Spleen (tissue), 11 donors: Measurements from ENCODE around the gene H1-8. TPM values are rescaled to one million over a fixed set of nuclear protein-coding genes. Genes with fewer than 3 reads are reported as not detected.
A peak's percentile ranks its signal among the peaks of the same experiment; 100 is the strongest.

Source experiments
- DNase-seq: peaks from one replicate; pipeline ENCODE4 v3.0.0-alpha.2; 2020
- H3K27ac ChIP-seq, 8 donors: fragments of 200-600 bp; sonication (generic) in 7 of 8; 1 replicate in 4 of 8; 2 replicates in 4 of 8; pipeline versions ENCODE4 v1.5.0 to v1.8.0; 2016 to 2021; ENCODE audit warnings: inconsistent platforms in 4 of 8, mild to moderate bottlenecking in 4 of 8, moderate library complexity in 1 of 8
- H3K27me3 ChIP-seq, 7 donors: fragments of 200-600 bp; sonication (generic) in 6 of 7; replicated peaks in 1 of 7; 1 replicate in 4 of 7; 2 replicates in 3 of 7; pipeline versions ENCODE4 v1.5.0 to v1.8.0; 2016 to 2021; ENCODE audit warnings: inconsistent platforms in 3 of 7, mild to moderate bottlenecking in 1 of 7
- H3K36me3 ChIP-seq, 6 donors: fragments of 200-600 bp; sonication (generic) in 5 of 6; 1 replicate in 4 of 6; 2 replicates in 2 of 6; pipeline versions ENCODE4 v1.5.0 to v1.8.0; 2016 to 2021; ENCODE audit warnings: inconsistent platforms in 2 of 6
- H3K4me1 ChIP-seq, 6 donors: fragments of 200-600 bp; sonication (generic) in 5 of 6; 1 replicate in 3 of 6; 2 replicates in 3 of 6; pipeline versions ENCODE4 v1.5.0 to v1.8.0; 2016 to 2021; ENCODE audit warnings: inconsistent platforms in 3 of 6
- H3K4me3 ChIP-seq, 8 donors: fragments of 200-600 bp; sonication (generic) in 7 of 8; 1 replicate in 4 of 8; 2 replicates in 4 of 8; pipeline versions ENCODE4 v1.5.0 to v1.8.0; 2016 to 2021; ENCODE audit warnings: inconsistent platforms in 4 of 8, mild to moderate bottlenecking in 4 of 8, moderate library complexity in 2 of 8
- H3K9me3 ChIP-seq, 8 donors: fragments of 200-600 bp; sonication (generic) in 7 of 8; 1 replicate in 4 of 8; 2 replicates in 4 of 8; pipeline versions ENCODE4 v1.5.0 to v1.8.0; 2016 to 2021; ENCODE audit warnings: inconsistent platforms in 4 of 8
- CTCF ChIP-seq, 11 experiments: fragments of 200-600 bp in 7 of 11; fragments of 450-650 bp in 4 of 11; sonication (generic) in 4 of 11; IDR thresholded peaks in 8 of 11; conservative IDR thresholded peaks in 3 of 11; 1 replicate in 7 of 11; 2 replicates in 4 of 11; pipeline versions ENCODE4 v1.4.0 to v1.8.0; 2016 to 2021; ENCODE audit warnings: antibody characterized with exemption in 11 of 11, inconsistent platforms in 4 of 11, mild to moderate bottlenecking in 1 of 11
- POLR2A ChIP-seq, 3 donors: fragments of 450-650 bp; IDR thresholded peaks; one replicate each; pipeline ENCODE4 v1.5.1; 2017; ENCODE audit warnings: antibody characterized with exemption in 3 of 3, mild to moderate bottlenecking in 1 of 3
- POLR2AphosphoS5 ChIP-seq, 3 donors: sonication (generic); formaldehyde crosslinking; IDR thresholded peaks; one replicate each; pipeline ENCODE4 v1.5.1; 2017; ENCODE audit warnings: antibody characterized with exemption in 3 of 3
- WGBS, 5 donors: extraction: QIAGEN DNeasy Blood & Tissue Kit in 3 of 5; methylation state at CpG; one replicate each; pipeline versions ENCODE4 v1.1.5 to v1.1.7; 2013 to 2018; 5-methylcytosine and 5-hydroxymethylcytosine counted together
- intact Hi-C: fragments of 100-400 bp; cut with DNase I; formaldehyde crosslinking; loops from one replicate; pipeline ENCODE4 v1.15.0; 2023; ENCODE audit warnings: low total_unique reads
- polyA plus RNA-seq, 3 donors: library from polyadenylated mRNA; stranded (reverse); fragments of 200-250 nt; gene quantifications; one replicate each; pipeline ENCODE4 v1.2.1, GENCODE V29; 2013
- total RNA-seq, 7 donors: library from RNA; depleted of rRNA in 3 of 7; stranded (reverse); fragments of >200 nt in 3 of 7; fragmentation: NEBNext Ultra II Directional in 4 of 7; extraction: Animal tissue kit (Norgen Biotek cat#: 25700) in 4 of 7; gene quantifications; one replicate each; pipeline versions ENCODE4 v1.1.0 to v1.2.1, GENCODE V29; 2016 to 2021
- donor health status: healthy with polysubstance abuse.
- donor health status: DM: no; HTN: no; CAD: no; lungs with moderate emphysema.
- donor health status: DM: no; HTN: no; CAD: no.
- donor health status: Bipolar disorder and iron deficiency.
- donor health status: healthy.
- donor health status: DM: no; HTN: no; CAD: no.
- donor health status: DM: yes; HTN: yes; CAD: no.

The H1-8 gene
- total and polyA plus RNA-seq, 10 donors: not detected

- Histone ChIP-seq H3K27me3 (no peaks in the 10 kb centered on the region), H3K36me3 (no peaks in the 10 kb centered on the region), H3K4me1 (peaks cover 0 to 32% (median 14%) of the 10 kb centered on the region in 6 donors), H3K4me3 (peak overlapping the region in 1 of 8 donors; percentile 38), H3K9me3 (no peaks in the 10 kb centered on the region), H3K27ac (peak overlapping the region in 7 of 8 donors; percentile 58 to 82 (median 70))
- WGBS, 5 donors: 71 to 78% (median 72%) methylated on average over 12 of the region's 12 CpGs
- no peak for DNase-seq
- intact Hi-C loops: no loop called here
- TF ChIP-seq POLR2AphosphoS5 (IDR thresholded peaks at IDR 0.05): peak in 1 of 3 donors; percentile 40
- TF ChIP-seq POLR2A (IDR thresholded peaks at IDR 0.05): no peak
- no peak for TF ChIP-seq CTCF (IDR thresholded peaks at IDR 0.05 in 8 of 11, conservative IDR thresholded peaks at IDR 0.05 in 3 of 11)
Measured at GRCh38 chr3:129526121-129526900, 16.7 kb upstream of the H1-8 start.

GRCh38 chr3:129527262-129527661 is 15.7 kb upstream of the H1-8 start:
- Histone ChIP-seq H3K27ac (peak overlapping the region in 1 of 8 donors; percentile 82), H3K9me3 (no peaks in the 10 kb centered on the region), H3K4me3 (no peak overlapping the region), H3K36me3 (no peaks in the 10 kb centered on the region), H3K4me1 (peaks cover 0 to 32% (median 14%) of the 10 kb centered on the region in 6 donors), H3K27me3 (no peaks in the 10 kb centered on the region)
- TF ChIP-seq POLR2A (IDR thresholded peaks at IDR 0.05): no peak
- no peak for TF ChIP-seq CTCF (IDR thresholded peaks at IDR 0.05 in 8 of 11, conservative IDR thresholded peaks at IDR 0.05 in 3 of 11)
- TF ChIP-seq POLR2AphosphoS5 (IDR thresholded peaks at IDR 0.05): no peak
- DNase-seq: peak; percentile 67
- intact Hi-C loops: no loop called here
- 91 to 95% (median 94%) methylated on average over 11 of the region's 11 CpGs for WGBS, 5 donors

GRCh38 chr3:129528589-129529100 is 14.3 kb upstream of the H1-8 start, which contains the start of gene RHO:
TSS of gene RHO (plus strand) at chr3:129528639. CDS start at chr3:129528734, 95 bp downstream.
- H3K9me3 ChIP-seq: no peaks in the 10 kb centered on the region
- peaks cover 0 to 32% (median 14%) of the 10 kb centered on the region in 6 donors for H3K4me1 ChIP-seq
- TF ChIP-seq CTCF (IDR thresholded peaks at IDR 0.05 in 8 of 11, conservative IDR thresholded peaks at IDR 0.05 in 3 of 11): no peak
- no peak for TF ChIP-seq POLR2AphosphoS5 (IDR thresholded peaks at IDR 0.05)
- TF ChIP-seq POLR2A (IDR thresholded peaks at IDR 0.05): no peak
- H3K36me3 ChIP-seq: no peaks in the 10 kb centered on the region
- DNase-seq: peak; percentile 63
- no peak within 1 kb of the TSS for H3K27ac ChIP-seq
- 83 to 96% (median 92%) methylated on average over 13 to 18 of the region's 18 CpGs for WGBS, 5 donors
- no peaks in the 10 kb centered on the region for H3K27me3 ChIP-seq
- no peak within 1 kb of the TSS for H3K4me3 ChIP-seq
- intact Hi-C loops: no loop called here
